ENCODE results near the gene RBMS1.

The RBMS1 gene

DNA sequence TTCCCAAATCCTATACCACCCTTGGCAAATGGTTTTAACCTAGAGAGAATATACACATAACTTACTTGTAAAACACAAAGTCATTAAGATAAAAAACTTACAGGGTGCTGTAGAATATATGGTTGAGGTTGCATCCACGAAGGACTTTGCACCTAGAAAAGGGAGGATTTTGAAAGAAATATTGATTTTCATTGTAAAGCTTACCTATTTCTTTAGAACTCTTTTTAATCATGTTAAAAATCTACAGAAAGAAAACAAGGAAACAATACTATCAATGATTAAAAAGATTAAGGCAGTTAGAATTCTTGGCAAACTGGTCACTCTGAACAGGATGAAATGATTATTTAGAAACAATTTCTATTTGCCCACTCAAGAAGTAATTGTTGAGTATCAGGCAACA lies 212.4 kb downstream of the RBMS1 start:
- FAIRE-seq: no peak
- no peak for DNase-seq (ENCODE audit: low spot score)

DNA sequence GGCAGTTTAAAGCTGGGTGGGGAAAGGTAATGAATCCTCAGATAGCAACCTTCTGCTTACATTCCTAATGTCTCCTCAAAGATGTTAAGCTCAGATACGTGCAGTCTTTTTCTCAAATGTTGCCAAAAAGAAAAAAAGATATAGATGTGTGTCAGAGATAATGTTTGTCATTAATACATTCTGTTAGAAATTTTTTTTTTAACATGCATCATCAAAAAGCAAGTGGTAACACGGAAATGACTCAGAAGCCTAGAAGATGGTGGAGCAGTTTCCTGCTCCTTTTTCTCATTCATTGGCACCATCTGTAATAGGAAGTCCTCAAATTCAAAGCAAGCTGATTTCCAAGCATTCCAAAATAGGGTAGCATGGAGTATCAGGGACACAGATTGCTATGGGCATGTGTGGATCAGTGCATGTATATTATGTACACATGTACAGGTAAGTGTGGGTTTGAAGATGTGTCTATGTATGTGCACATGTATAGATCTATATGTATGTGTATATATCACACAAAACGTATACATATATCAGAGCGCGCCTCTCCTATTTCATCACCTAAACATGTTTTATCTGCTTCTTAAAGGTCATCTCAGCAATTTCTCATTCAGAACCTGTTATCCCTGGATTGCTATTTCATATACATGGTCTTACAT lies 213.7 kb downstream of the RBMS1 start:
- FAIRE-seq: peak; percentile 72
- peak; percentile 27 for DNase-seq (ENCODE audit: low spot score)

DNA sequence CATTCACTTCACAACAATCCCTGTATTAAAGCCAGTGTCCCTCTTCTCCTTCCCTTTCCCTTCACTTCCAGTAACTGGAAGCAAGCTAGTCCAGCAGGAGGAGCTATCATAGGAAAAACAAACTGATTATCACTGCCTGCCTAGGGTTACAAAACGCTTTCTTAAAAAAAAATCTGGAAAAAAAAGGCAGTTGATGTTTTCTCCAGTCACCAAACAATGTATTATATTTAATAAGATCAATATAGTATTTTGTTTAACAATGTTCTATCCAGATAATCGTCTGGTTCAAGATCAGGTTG lies 214.8 kb downstream of the RBMS1 start:
- DNase-seq (ENCODE audit: low spot score) (no peak), FAIRE-seq (no peak)

DNA sequence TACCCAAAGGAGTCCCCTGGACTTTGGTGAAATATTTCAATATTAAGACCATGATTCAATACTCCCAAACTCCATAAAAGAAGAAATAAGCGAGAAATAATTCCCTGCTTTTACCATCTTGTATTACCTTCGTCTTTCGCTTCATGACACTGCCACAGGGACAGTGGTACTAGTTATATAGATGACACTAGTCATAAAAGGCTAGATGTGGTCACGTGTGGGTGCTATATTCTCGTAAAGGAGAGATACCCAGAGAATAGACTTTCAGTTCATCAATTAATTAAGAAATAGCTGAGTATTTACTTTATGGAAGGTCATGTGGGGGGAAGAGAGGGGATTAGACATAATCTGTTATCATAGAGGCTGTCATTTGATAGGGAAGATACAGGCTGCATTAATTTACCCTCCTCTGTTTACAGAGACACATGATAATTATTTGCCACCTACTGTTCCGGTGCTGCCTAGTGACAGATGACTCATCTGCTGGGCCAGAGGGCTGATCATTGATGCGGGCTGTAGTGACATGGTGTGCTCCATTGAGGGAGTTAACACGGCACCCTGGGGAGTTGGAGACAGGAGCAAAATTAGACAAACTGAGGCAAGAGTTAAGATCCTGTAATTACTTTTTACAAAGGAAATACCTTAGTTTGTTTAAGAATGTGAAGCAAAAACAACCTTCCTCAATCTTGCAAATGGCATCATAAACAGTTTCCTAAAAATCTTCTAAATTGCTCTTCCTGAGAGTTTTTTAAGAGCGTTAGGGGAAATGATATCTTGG lies 215.3 kb downstream of the RBMS1 start:
- DNase-seq (ENCODE audit: low spot score): no peak
- FAIRE-seq: no peak

DNA sequence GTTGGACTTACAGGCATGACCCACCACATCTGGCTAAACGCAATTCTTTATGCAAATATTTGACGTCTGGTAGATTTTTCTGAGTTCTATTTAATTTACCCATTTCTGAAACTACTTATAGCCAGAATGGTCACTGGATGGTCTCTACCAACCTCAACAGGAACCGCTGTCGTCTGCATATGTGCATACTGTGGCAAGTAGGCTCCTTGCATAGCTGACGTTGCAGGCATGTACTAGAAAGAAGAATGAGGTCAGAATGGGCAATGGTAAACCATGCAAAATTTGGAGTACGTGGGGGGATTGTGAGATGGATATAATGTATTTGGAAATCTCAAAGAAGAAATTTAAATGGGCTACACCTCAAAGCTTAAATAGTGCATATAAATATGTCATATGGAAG lies 216.5 kb downstream of the RBMS1 start:
- DNase-seq (ENCODE audit: low spot score): no peak
- no peak for FAIRE-seq

- DNase-seq (ENCODE audit: low spot score): peak; percentile 22
- peak; percentile 68 for FAIRE-seq
Measured at GRCh38 chr2:160275656-160276055, 218.0 kb downstream of the RBMS1 start.

DNA sequence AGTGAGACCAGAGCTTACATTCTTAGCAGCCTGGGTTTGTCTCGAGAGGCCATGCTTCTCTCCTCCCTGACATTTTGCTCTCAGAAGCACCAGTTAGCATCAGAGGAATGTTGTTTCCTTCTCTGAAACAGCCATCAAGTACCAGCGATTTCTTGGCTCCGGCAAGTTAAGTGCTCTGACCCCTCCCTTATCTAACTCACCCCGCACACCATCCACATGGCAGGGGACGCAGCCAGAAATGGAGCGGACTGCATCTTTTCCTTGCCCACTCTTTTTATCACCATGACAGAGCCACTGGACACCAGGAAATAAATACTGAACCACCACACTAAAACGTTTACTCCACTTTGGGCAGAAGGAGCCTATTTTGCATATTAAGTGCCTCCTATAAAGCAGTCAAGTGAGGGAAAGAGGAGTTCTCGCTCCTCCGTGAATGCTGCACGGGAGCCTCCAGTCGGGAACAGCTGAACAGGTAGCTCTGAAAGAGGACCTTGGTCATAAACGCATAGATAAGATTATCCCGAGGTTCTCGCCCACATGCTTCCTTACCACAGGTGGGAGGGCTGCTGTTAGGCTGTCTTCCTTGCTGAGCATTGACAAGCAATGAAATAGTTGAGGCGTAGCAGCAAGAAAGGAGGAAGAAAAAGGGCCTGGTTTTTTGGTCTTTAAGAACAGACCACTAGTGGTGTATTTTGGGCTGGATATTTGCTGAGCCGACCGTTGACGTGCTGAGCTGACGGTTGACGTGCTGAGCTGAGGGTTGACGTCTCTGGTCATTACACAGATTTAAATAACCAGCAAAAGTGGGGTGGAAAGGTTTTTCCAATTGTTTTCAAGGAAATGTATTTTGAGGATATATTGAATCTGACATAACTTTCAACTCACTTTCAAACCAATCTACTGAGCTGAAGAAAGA lies 222.2 kb downstream of the RBMS1 start:
- FAIRE-seq: no peak
- DNase-seq (ENCODE audit: low spot score): no peak

- DNase-seq (ENCODE audit: low spot score) (peak; percentile 79), FAIRE-seq (no peak)
Measured at GRCh38 chr2:160270571-160271113, 223.0 kb downstream of the RBMS1 start.

DNA sequence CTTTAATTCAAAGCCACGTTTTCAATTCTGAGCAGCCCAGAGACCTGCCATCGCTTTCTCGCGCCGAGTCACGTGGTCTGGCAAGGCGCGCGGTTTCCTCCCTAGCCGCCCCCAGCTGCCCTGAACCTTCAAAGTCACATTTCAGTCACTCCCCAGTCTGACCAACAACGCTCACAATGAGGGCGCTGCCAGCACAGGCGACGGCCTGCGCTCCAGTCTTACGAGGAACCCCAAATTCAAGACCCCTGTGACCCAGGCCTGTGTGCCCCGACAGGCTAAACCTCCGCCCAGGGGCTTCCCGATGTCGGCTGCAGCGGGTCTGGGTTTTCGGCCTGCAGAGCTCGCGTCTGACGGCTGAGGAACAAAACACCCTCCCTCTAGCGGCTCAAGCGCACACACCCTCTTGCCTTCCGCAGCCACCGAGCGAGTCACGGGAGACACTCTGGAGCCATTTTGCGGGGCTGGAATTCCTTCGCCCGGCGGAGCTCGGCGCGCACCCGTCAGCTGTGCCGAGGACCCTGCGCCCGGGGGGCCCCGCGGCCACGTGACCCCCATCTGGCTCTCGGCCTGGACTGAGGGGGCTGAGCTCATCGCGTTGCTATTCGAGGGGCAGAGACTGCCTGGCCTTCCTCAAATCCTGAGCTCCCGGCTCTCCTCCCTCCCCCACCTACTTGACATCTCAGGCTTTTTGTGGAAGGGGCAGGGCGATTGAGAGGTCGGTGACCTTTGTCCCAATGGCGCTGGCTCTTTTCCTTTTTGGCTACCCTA lies 223.6 kb downstream of the RBMS1 start:
- FAIRE-seq (peak; percentile 76), DNase-seq (ENCODE audit: low spot score) (peak; percentile 96)

GRCh38 chr2:160269365-160269764 lies 224.2 kb downstream of the RBMS1 start:
- peak; percentile 77 for FAIRE-seq
- DNase-seq (ENCODE audit: low spot score): peak; percentile 62

DNA sequence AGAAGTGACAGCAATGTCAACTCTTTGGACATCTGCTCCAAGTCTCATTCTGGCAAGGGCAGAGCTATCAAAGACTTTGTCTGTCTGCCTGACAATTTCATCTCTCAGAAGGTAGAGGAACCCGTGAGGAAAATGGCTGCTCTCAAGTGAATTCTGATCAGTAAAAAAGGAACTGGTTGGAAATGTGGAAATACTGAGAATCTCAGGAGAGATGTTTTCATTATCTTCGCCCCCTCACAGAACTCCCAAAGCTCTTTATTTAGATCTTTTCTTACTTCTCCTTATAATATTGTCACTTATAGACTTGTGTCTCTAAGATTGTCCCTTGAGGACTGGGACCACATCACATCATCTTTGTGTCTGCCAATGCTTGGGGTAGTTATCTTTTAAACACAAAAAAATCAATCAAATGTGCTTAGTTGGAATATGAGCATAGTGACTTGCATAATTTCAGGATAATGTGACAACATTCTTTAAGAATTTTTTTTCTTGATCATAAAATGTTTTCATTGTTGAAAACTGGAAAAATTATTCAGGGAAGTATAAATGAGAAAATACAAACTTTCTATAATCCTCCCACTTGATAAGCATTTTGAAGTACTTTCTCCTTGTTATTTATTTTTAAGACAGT lies 225.3 kb downstream of the RBMS1 start:
- FAIRE-seq (no peak), DNase-seq (ENCODE audit: low spot score) (no peak)

- no peak for FAIRE-seq
Measured at GRCh38 chr2:160267692-160268091, 225.9 kb downstream of the RBMS1 start.

GRCh38 chr2:160267022-160267421 lies 226.6 kb downstream of the RBMS1 start:
- FAIRE-seq (no peak), DNase-seq (ENCODE audit: low spot score) (no peak)

More at GRCh38 chr2:160267692-160268091, 225.9 kb downstream of the RBMS1 start:
- DNase-seq (ENCODE audit: low spot score): no peak

DNA sequence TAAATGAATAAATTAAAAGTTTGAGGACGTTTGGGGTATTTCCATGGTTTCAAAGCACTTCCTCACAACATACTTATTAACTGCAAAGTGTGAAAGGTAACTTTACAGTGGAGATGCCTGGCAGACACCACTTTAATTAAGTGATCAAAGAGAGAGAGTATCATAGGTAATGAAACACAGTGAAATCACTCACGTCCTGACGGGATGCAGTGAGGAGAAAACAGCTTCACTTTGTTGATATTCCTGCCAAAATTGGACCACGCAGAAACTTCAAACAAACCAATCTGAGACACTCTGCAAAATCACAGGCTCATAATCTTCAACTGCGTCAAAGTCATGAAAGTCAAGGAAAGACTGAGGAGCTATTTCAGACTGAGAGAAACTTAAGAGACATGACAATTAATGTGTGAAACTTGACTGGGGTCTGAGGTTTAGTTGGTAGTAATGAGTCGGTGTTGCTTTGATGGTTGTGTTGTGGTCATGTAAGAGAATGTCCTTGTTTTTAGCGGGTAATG lies 227.5 kb downstream of the RBMS1 start:
- FAIRE-seq: no peak
- no peak for DNase-seq (ENCODE audit: low spot score)

GRCh38 chr2:160264308-160264707 lies 229.3 kb downstream of the RBMS1 start:
- DNase-seq (ENCODE audit: low spot score) (no peak), FAIRE-seq (no peak)

DNA sequence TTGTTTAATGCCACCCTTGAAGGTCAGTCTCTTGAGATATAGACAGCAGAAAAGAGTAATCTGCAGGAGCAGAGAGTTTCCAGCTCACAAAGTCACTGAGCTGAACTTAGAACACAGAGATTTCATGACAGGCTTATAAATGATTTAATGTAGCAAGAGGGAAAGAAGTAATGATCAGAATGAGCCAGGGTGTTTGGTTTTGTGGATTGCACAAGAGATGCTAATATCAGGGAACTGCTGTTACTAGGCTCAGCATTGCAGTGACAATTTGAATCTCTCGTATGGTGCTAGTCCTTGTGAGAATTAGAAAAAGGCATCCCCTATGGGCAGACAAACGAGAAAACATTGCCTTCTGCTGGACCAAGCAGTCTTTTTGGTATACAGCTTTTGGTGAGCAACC lies 231.9 kb downstream of the RBMS1 start:
- no peak for DNase-seq (ENCODE audit: low spot score)
- FAIRE-seq: no peak

DNA sequence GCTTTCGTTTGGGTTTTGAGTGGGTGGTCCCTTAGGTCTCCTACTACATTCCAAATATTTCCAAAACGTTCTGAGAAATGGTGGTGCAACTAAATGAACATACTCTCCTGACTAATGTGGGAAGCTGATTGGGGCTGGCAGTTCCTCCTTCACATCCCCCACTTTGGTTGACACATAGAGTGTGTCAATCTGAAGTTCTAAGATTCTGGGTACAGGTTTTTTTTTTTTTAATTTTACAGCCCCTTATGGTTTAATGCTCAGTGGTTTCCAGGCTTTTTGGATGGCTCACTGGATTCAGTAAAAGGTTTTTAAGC lies 235.2 kb downstream of the RBMS1 start:
- DNase-seq (ENCODE audit: low spot score) (no peak), FAIRE-seq (no peak)

GRCh38 chr2:160257743-160258491 lies 235.7 kb downstream of the RBMS1 start:
- FAIRE-seq: no peak
- DNase-seq (ENCODE audit: low spot score): no peak

GRCh38 chr2:160257041-160257742 lies 236.4 kb downstream of the RBMS1 start:
- FAIRE-seq (peak; percentile 97), DNase-seq (ENCODE audit: low spot score) (peak; percentile 85)

Measured in RCC 7860 (cell line).